Neural progenitor cell (in vitro differentiated cells): Measurements from ENCODE around the gene CLEC3B. TPM values are rescaled to one million over a fixed set of nuclear protein-coding genes. Genes with fewer than 3 reads are reported as not detected.

ENCODE experiments used
- DNase-seq: peaks from one replicate; pipeline ENCODE4 v3.0.0-alpha.2; 2016; ENCODE audit warnings: low spot score
- H2AFZ ChIP-seq: fragments of 200-600 bp; sonication (generic); replicated peaks from 2 replicates; pipeline ENCODE4 v1.6.1; 2016; ENCODE audit warnings: antibody characterized with exemption
- H3F3A ChIP-seq: fragments of 200-600 bp; sonication (generic); 2 replicates; pipeline ENCODE4 v1.6.1; 2016; ENCODE audit warnings: antibody characterized with exemption, low read depth
- H3K27ac ChIP-seq: fragments of 200-600 bp; sonication (generic); 2 replicates; pipeline ENCODE4 v1.5.1; 2016; ENCODE audit warnings: mild to moderate bottlenecking
- H3K27me3 ChIP-seq: fragments of 200-600 bp; sonication (generic); 2 replicates; pipeline ENCODE4 v1.6.1; 2016; ENCODE audit warnings: mild to moderate bottlenecking, moderate library complexity
- H3K36me3 ChIP-seq: fragments of 200-600 bp; sonication (generic); 2 replicates; pipeline ENCODE4 v1.5.1; 2016
- H3K4me1 ChIP-seq: fragments of 200-600 bp; sonication (generic); 2 replicates; pipeline ENCODE4 v1.6.1; 2016; ENCODE audit warnings: mixed run types
- H3K4me2 ChIP-seq: fragments of 200-600 bp; sonication (generic); 2 replicates; pipeline ENCODE4 v1.6.1; 2016
- H3K4me3 ChIP-seq: fragments of 200-600 bp; sonication (generic); 2 replicates; pipeline ENCODE4 v1.5.1; 2016
- H3K79me2 ChIP-seq: fragments of 200-600 bp; sonication (generic); 2 replicates; pipeline ENCODE4 v1.6.1; 2016; ENCODE audit warnings: low read depth
- H3K9ac ChIP-seq: fragments of 200-600 bp; sonication (generic); 2 replicates; pipeline ENCODE4 v1.6.1; 2016
- H3K9me3 ChIP-seq: fragments of 200-600 bp; sonication (generic); 2 replicates; pipeline ENCODE4 v1.5.1; 2016; ENCODE audit warnings: low read depth
- H4K20me1 ChIP-seq: fragments of 200-600 bp; sonication (generic); 2 replicates; pipeline ENCODE4 v1.6.1; 2016; ENCODE audit warnings: low read depth
- H3K27ac Mint-ChIP-seq: 3 replicates; pipeline ENCODE4 v1.8.0; 2021; ENCODE audit warnings: mixed read lengths
- H3K27me3 Mint-ChIP-seq: 2 replicates; pipeline ENCODE4 v1.8.0; 2022; ENCODE audit warnings: low read depth, mild to moderate bottlenecking, inconsistent platforms, moderate library complexity, mixed read lengths; ENCODE audit not compliant: insufficient read depth
- H3K36me3 Mint-ChIP-seq: 3 replicates; pipeline ENCODE4 v1.8.0; 2021; ENCODE audit warnings: mixed read lengths
- H3K4me1 Mint-ChIP-seq: 3 replicates; pipeline ENCODE4 v1.8.0; 2021; ENCODE audit warnings: mixed read lengths
- H3K4me3 Mint-ChIP-seq: 3 replicates; pipeline ENCODE4 v1.8.0; 2021; ENCODE audit warnings: mild to moderate bottlenecking, moderate library complexity, mixed read lengths
- H3K9me3 Mint-ChIP-seq: 3 replicates; pipeline ENCODE4 v1.8.0; 2020; ENCODE audit warnings: mixed read lengths
- EZH2 ChIP-seq: fragments of 200-600 bp; sonication (generic); IDR thresholded peaks from 2 replicates; pipeline ENCODE4 v1.6.1; 2017; ENCODE audit warnings: antibody characterized with exemption, mild to moderate bottlenecking, moderate library complexity
- EZH2phosphoT487 ChIP-seq: fragments of 200-600 bp; sonication (generic); IDR thresholded peaks from 2 replicates; pipeline ENCODE4 v1.6.1; 2017; ENCODE audit warnings: antibody characterized with exemption
- total RNA-seq: library from RNA; depleted of rRNA; stranded (reverse); fragments of >200 nt; gene quantifications from 2 replicates; pipeline ENCODE4 v1.2.3, GENCODE V29; 2015; ENCODE audit warnings: low replicate concordance
- TF ChIP-seq, protein P1 (sequence below): fragments of 200-600 bp; sonication (generic); IDR thresholded peaks from 2 replicates; pipeline ENCODE4 v1.5.1; 2017; ENCODE audit warnings: antibody characterized with exemption, mild to moderate bottlenecking

CLEC3B gene
- total RNA-seq, 1 donor from 2014 or later, result not detected

DNA sequence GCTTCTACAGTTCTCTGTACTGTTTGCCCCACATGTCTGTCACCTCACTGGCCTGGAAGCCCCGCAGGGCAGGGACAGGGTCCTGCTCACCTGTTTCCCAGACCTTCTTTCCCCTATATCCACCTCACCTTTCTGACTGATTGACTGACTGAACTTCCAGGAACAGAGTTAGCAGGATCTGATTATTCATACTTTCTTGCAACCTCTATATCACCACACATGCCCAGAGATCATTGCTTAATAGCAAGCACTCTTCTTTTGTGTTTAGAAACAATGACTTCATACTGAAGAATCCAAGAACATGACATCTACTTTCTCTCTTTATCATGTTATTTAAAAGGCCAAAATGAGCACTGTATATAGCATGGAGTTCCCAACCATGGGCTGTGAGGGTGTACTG lies 18.0 kb upstream of the CLEC3B start:
- peaks cover 9% of the 10 kb centered on the region for H3K36me3 ChIP-seq
- H3K4me3 ChIP-seq, result no peak overlapping the region
- Mint-ChIP-seq H3K27ac (no peak overlapping the region), H3K36me3 (peaks cover 43% of the 10 kb centered on the region), H3K4me1 (no peaks in the 10 kb centered on the region), H3K27me3 (no peaks in the 10 kb centered on the region), H3K4me3 (no peak overlapping the region), H3K9me3 (peaks cover 14% of the 10 kb centered on the region)
- no peak overlapping the region for H3K4me2 ChIP-seq
- peaks cover 5% of the 10 kb centered on the region for H3K9me3 ChIP-seq
- no peak for TF ChIP-seq EZH2
- no peak for TF ChIP-seq EZH2phosphoT487
- TF ChIP-seq, protein P1, sequence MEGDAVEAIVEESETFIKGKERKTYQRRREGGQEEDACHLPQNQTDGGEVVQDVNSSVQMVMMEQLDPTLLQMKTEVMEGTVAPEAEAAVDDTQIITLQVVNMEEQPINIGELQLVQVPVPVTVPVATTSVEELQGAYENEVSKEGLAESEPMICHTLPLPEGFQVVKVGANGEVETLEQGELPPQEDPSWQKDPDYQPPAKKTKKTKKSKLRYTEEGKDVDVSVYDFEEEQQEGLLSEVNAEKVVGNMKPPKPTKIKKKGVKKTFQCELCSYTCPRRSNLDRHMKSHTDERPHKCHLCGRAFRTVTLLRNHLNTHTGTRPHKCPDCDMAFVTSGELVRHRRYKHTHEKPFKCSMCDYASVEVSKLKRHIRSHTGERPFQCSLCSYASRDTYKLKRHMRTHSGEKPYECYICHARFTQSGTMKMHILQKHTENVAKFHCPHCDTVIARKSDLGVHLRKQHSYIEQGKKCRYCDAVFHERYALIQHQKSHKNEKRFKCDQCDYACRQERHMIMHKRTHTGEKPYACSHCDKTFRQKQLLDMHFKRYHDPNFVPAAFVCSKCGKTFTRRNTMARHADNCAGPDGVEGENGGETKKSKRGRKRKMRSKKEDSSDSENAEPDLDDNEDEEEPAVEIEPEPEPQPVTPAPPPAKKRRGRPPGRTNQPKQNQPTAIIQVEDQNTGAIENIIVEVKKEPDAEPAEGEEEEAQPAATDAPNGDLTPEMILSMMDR, result no peak
- H3K9ac ChIP-seq, result no peak overlapping the region
- no peaks in the 10 kb centered on the region for H3K79me2 ChIP-seq
- no peak for DNase-seq
- H3F3A ChIP-seq, result no peaks in the 10 kb centered on the region
- no peaks in the 10 kb centered on the region for H4K20me1 ChIP-seq
- no peak overlapping the region for H3K27ac ChIP-seq
- no peaks in the 10 kb centered on the region for H3K27me3 ChIP-seq
- H2AFZ ChIP-seq, result no peak overlapping the region
- no peaks in the 10 kb centered on the region for H3K4me1 ChIP-seq

DNA sequence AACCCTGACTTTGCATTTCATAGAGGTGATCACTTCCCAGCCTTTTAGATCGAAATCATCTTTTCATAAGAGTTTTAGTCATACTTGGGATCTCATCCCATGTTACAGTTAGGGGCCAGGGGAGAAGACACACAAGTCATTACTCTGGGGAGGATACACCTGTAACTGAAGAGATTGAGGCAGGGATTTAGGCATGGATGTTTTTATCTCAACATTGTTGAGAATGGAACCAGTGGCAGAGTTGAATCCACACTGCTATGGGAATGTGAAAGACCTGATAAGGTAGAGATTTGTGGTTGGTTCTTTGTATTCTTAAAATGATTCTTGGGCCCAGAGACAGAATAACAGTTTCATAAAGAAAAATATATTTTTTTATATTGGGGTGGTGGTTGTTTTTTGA lies 16.2 kb upstream of the CLEC3B start:
- Histone ChIP-seq H3K27me3 (no peaks in the 10 kb centered on the region), H3K4me3 (no peak overlapping the region), H3K4me2 (no peak overlapping the region), H3K27ac (no peak overlapping the region), H3K9ac (no peak overlapping the region), H3K4me1 (no peaks in the 10 kb centered on the region), H4K20me1 (no peaks in the 10 kb centered on the region), H3K79me2 (no peaks in the 10 kb centered on the region), H3K36me3 (peaks cover 4% of the 10 kb centered on the region), H3K9me3 (peaks cover 2% of the 10 kb centered on the region), H3F3A (no peaks in the 10 kb centered on the region), H2AFZ (no peak overlapping the region)
- no peak for TF ChIP-seq EZH2phosphoT487
- TF ChIP-seq, protein P1, result no peak
- TF ChIP-seq EZH2, result no peak
- Mint-ChIP-seq H3K27ac (no peak overlapping the region), H3K4me3 (no peak overlapping the region), H3K4me1 (no peaks in the 10 kb centered on the region), H3K9me3 (peaks cover 7% of the 10 kb centered on the region), H3K36me3 (peaks cover 32% of the 10 kb centered on the region), H3K27me3 (no peaks in the 10 kb centered on the region)
- DNase-seq, result no peak

DNA sequence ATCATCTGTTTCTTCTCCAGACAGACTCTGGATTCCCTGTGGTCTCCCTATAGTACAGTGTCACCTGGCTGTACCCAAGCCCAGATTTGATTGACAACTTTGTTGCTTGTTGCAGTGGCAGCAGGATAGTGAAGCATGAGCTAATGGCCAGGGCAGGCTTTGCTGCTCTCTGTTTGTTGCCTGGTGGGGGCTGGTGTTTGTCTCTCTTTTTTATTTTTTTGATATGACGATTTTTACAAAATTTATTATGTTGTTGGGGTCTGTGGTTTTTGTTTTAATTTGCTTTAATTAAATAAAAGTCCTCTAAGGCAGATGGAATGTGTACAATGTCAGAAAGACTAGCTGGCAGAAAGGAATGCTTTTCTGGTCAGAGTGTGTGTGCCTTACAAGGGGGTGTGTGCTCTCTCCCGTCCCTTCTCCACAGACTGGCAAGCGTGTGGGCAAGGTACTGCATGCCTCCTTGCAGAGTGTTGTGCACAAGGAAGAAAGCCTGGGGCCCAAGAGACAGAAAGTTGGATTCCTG lies 15.2 kb upstream of the CLEC3B start:
- Histone ChIP-seq H3F3A (no peaks in the 10 kb centered on the region), H3K4me1 (peaks cover 4% of the 10 kb centered on the region), H3K9me3 (no peaks in the 10 kb centered on the region), H3K79me2 (no peaks in the 10 kb centered on the region), H3K27ac (no peak overlapping the region), H3K4me2 (no peak overlapping the region), H3K36me3 (no peaks in the 10 kb centered on the region), H3K4me3 (no peak overlapping the region), H4K20me1 (no peaks in the 10 kb centered on the region), H3K9ac (no peak overlapping the region), H3K27me3 (no peaks in the 10 kb centered on the region), H2AFZ (no peak overlapping the region)
- no peak for DNase-seq
- Mint-ChIP-seq H3K4me3 (no peak overlapping the region), H3K27me3 (no peaks in the 10 kb centered on the region), H3K4me1 (no peaks in the 10 kb centered on the region), H3K27ac (no peak overlapping the region), H3K9me3 (no peaks in the 10 kb centered on the region), H3K36me3 (peaks cover 22% of the 10 kb centered on the region)
- no peak for TF ChIP-seq EZH2phosphoT487
- TF ChIP-seq EZH2, result no peak
- TF ChIP-seq, protein P1, result no peak
